SK-N-SH (cell line): ENCODE results near the gene TP53I13. TPM values are rescaled to one million over a fixed set of nuclear protein-coding genes. Genes with fewer than 3 reads are reported as not detected.

Experiments used
- CTCF ChIA-PET: fragments of 300-600, 350-600 bp; formaldehyde crosslinking; extraction: SDS; loops from one replicate; lab custom pipeline; 2021; lab: Yijun Ruan, JAX
- POLR2A ChIA-PET: fragments of 350-600 bp; sonication (Branson Sonifier 250); formaldehyde crosslinking; extraction: SDS; loops from one replicate; lab custom pipeline; 2020; ENCODE audit warnings: antibody characterized with exemption, inconsistent platforms; lab: Yijun Ruan, JAX
- DNase-seq: peaks from one replicate; pipeline ENCODE4 v3.0.0; 2012
- H2AFZ ChIP-seq: fragments of 200-600 bp; sonication (generic); 2 replicates; pipeline ENCODE4 v1.8.1; 2016; ENCODE audit warnings: antibody characterized with exemption, mild to moderate bottlenecking, low read depth
- H3F3A ChIP-seq: fragments of 200-600 bp; sonication (generic); replicated peaks from 2 replicates; pipeline ENCODE3; 2016; ENCODE audit warnings: antibody characterized with exemption, mild to moderate bottlenecking; ENCODE audit not compliant: insufficient read depth
- H3K27ac ChIP-seq, 2 experiments: fragments of 200-500 bp in 1 of 2; fragments of 200-600 bp in 1 of 2; sonication (Bioruptor generic) in 1 of 2; sonication (generic), shearing (Covaris generic) in 1 of 2; 2 replicates each; pipeline versions ENCODE4 v1.5.1 to v1.6.1; 2014 to 2016; ENCODE audit warnings: low read depth in 2 of 2, inconsistent platforms in 1 of 2, low read length in 1 of 2, mild to moderate bottlenecking in 1 of 2, mixed read lengths in 1 of 2
- H3K27me3 ChIP-seq: fragments of 200-600 bp; sonication (generic), shearing (Covaris generic); 2 replicates; pipeline ENCODE4 v1.6.1; 2016; ENCODE audit warnings: mixed run types; ENCODE audit not compliant: insufficient read depth
- H3K36me3 ChIP-seq, 2 experiments: fragments of 200-500 bp in 1 of 2; fragments of 200-600 bp in 1 of 2; sonication (Bioruptor generic) in 1 of 2; sonication (generic) in 1 of 2; replicated peaks in 1 of 2; 2 replicates each; pipeline versions ENCODE3 to v1.5.1; 2014 to 2016; ENCODE audit warnings: low read length in 1 of 2, mild to moderate bottlenecking in 1 of 2; ENCODE audit not compliant: insufficient read depth in 2 of 2, control insufficient read depth in 1 of 2
- H3K4me1 ChIP-seq, 2 experiments: fragments of 200-500 bp in 1 of 2; fragments of 200-600 bp in 1 of 2; sonication (Bioruptor generic) in 1 of 2; sonication (generic), shearing (Covaris generic) in 1 of 2; 2 replicates each; pipeline versions ENCODE4 v1.5.1 to v1.6.1; 2014 to 2016; ENCODE audit warnings: low read depth in 1 of 2, low read length in 1 of 2, mixed run types in 1 of 2; ENCODE audit not compliant: insufficient read depth in 2 of 2, control insufficient read depth in 1 of 2
- H3K4me2 ChIP-seq: fragments of 200-600 bp; sonication (generic), shearing (Covaris generic); 2 replicates; pipeline ENCODE4 v1.6.1; 2017; ENCODE audit warnings: mixed run types
- H3K4me3 ChIP-seq, 2 experiments: fragments of 200-500 bp in 1 of 2; fragments of 200-600 bp in 1 of 2; sonication (Bioruptor generic) in 1 of 2; sonication (generic), shearing (Covaris generic) in 1 of 2; 2 replicates each; pipeline versions ENCODE4 v1.5.1 to v1.8.1; 2014 to 2016; ENCODE audit warnings: low read depth in 2 of 2, inconsistent platforms in 1 of 2, low read length in 1 of 2, mild to moderate bottlenecking in 1 of 2, mixed read lengths in 1 of 2, moderate library complexity in 1 of 2
- H3K79me2 ChIP-seq: fragments of 200-600 bp; sonication (generic); 2 replicates; pipeline ENCODE4 v1.8.1; 2017; ENCODE audit warnings: mild to moderate bottlenecking; ENCODE audit not compliant: insufficient read depth
- H3K9ac ChIP-seq: fragments of 200-600 bp; sonication (generic); 2 replicates; pipeline ENCODE4 v1.6.1; 2017; ENCODE audit warnings: mixed run types
- H3K9me2 ChIP-seq: fragments of 200-600 bp; sonication (generic); 2 replicates; pipeline ENCODE4 v1.6.1; 2017; ENCODE audit warnings: mixed run types
- H3K9me3 ChIP-seq: fragments of 200-600 bp; sonication (generic); 2 replicates; pipeline ENCODE4 v1.6.1; 2017; ENCODE audit warnings: mixed run types, mild to moderate bottlenecking, moderate library complexity
- H4K20me1 ChIP-seq: fragments of 200-600 bp; sonication (generic); 2 replicates; pipeline ENCODE4 v1.6.1; 2017; ENCODE audit warnings: mild to moderate bottlenecking, mixed run types; ENCODE audit not compliant: insufficient read depth
- ELF1 ChIP-seq: IDR thresholded peaks from 2 replicates; pipeline ENCODE4 v1.4.0; 2012
- EP300 ChIP-seq, 2 experiments: IDR thresholded peaks; 2 replicates each; pipeline versions ENCODE4 v1.4.0 to v1.6.1; 2012; ENCODE audit warnings: borderline replicate concordance in 1 of 2, low read depth in 1 of 2, low read length in 1 of 2
- EZH2phosphoT487 ChIP-seq: fragments of 200-600 bp; sonication (generic); IDR thresholded peaks from 2 replicates; pipeline ENCODE4 v1.6.1; 2017; ENCODE audit warnings: low read depth, mixed run types, mild to moderate bottlenecking, antibody characterized with exemption, moderate library complexity, borderline replicate concordance
- FOXJ3 ChIP-seq: sonication (generic); formaldehyde crosslinking; IDR thresholded peaks from 2 replicates; pipeline ENCODE4 v1.5.1; 2020; ENCODE audit warnings: mild to moderate bottlenecking, missing genetic modification reagents
- MAX ChIP-seq: IDR thresholded peaks from 2 replicates; pipeline ENCODE4 v1.4.0; 2012; ENCODE audit warnings: low read depth
- MXI1 ChIP-seq: IDR thresholded peaks from 2 replicates; pipeline ENCODE4 v1.6.1; 2012; ENCODE audit warnings: mild to moderate bottlenecking, low read depth, low read length, improper control_type of control experiment
- NRF1 ChIP-seq: IDR thresholded peaks from 2 replicates; pipeline ENCODE4 v1.6.1; 2012; ENCODE audit warnings: low read depth, mild to moderate bottlenecking, low read length
- TEAD4 ChIP-seq: IDR thresholded peaks from 2 replicates; pipeline ENCODE4 v1.4.0; 2012; ENCODE audit warnings: mild to moderate bottlenecking, borderline replicate concordance; ENCODE audit not compliant: insufficient read depth
- USF2 ChIP-seq: fragments of 150-350 bp; IDR thresholded peaks from 2 replicates; pipeline ENCODE4 v1.6.1; 2017; ENCODE audit warnings: antibody characterized with exemption, low read length, low read depth, borderline replicate concordance
- WGBS: methylation state at CpG from one replicate; pipeline ENCODE4 v1.1.6; 2017; ENCODE audit warnings: low lambda C conversion rate; 5-methylcytosine and 5-hydroxymethylcytosine counted together
- polyA plus RNA-seq, 3 experiments: library from polyadenylated mRNA; depleted of rRNA; stranded (reverse); fragments of >200 nt; gene quantifications; 2 replicates each; pipeline ENCODE4 v1.2.3, GENCODE V29; 2012
- TF ChIP-seq, protein P1 (sequence below): IDR thresholded peaks from 2 replicates; pipeline ENCODE4 v1.4.0; 2012; ENCODE audit warnings: low read depth, borderline replicate concordance
- TF ChIP-seq, protein P2 (sequence below): fragments of 200-600 bp; sonication (generic); IDR thresholded peaks from 2 replicates; pipeline ENCODE4 v1.6.1; 2017; ENCODE audit warnings: antibody characterized with exemption, mild to moderate bottlenecking, moderate library complexity

TP53I13 gene
- polyA plus RNA-seq, 1 of the 3 experiments (the other 2 are of a cell fraction), result 39.2 TPM

GRCh38 chr17:29561554-29562517 is 6.7 kb upstream of the TP53I13 start:
- Histone ChIP-seq H4K20me1 (no peaks in the 10 kb centered on the region), H3K27ac (no peak overlapping the region), H3K4me2 (no peak overlapping the region), H3K27me3 (no peaks in the 10 kb centered on the region), H3K36me3 (peaks cover 4% of the 10 kb centered on the region in 2 experiments), H3F3A (no peaks in the 10 kb centered on the region), H3K9me2 (no peaks in the 10 kb centered on the region), H3K9ac (no peak overlapping the region), H3K79me2 (peaks cover 3% of the 10 kb centered on the region; the same call in 1 of the 2 replicates), H3K4me1 (peaks cover 0 to 8% of the 10 kb centered on the region in 2 experiments; a peak in 1 of 4 replicates), H3K4me3 (no peak overlapping the region), H2AFZ (no peak overlapping the region), H3K9me3 (no peaks in the 10 kb centered on the region)
- 95% methylated on average over 16 of the region's 17 CpGs for WGBS
- CTCF ChIA-PET, result interaction anchor here (1.2 to 2.7 kb wide), 3 partner anchors 11 to 438 kb away, joined by 5 to 15 read pairs (median 6); no protein-coding TSS in a partner anchor
- POLR2A ChIA-PET, result no interaction called here
- DNase-seq, result no peak
- TF ChIP-seq EZH2phosphoT487 (no peak), ELF1 (no peak), NRF1 (no peak), TEAD4 (no peak), FOXJ3 (no peak), USF2 (no peak)

DNA sequence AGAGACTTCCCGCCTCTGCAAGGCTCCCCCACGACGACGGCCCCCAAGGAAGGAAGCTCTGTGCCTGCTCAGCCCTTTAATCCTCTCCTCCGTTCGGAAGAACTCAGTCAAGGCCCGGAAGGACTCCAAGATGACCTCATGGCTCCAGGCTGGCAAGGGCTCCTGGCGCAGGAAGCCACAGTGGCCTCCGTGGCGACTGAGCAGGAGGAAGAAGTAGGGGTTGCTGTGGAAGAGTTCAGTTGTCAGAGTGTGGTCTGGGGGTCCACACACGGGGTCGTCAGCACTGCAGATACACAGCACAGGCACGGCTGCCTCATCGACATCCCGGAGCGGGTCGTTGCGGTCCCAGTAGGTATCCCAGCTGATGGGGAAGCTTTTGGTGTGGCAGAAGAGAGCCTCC is 5.9 kb upstream of the TP53I13 start:
- H3K9ac ChIP-seq, result no peak overlapping the region
- no peaks in the 10 kb centered on the region for H3K9me3 ChIP-seq
- 92% methylated on average over 16 of the region's 18 CpGs for WGBS
- H3F3A ChIP-seq, result peaks cover 2% of the 10 kb centered on the region
- H3K27ac ChIP-seq, result no peak overlapping the region
- H4K20me1 ChIP-seq, result no peaks in the 10 kb centered on the region
- H3K27me3 ChIP-seq, result no peaks in the 10 kb centered on the region
- peaks cover 0 to 8% of the 10 kb centered on the region in 2 experiments; a peak in 1 of 4 replicates for H3K4me1 ChIP-seq
- no peaks in the 10 kb centered on the region for H3K9me2 ChIP-seq
- peaks cover 4% of the 10 kb centered on the region in 2 experiments for H3K36me3 ChIP-seq
- H3K4me3 ChIP-seq, result no peak overlapping the region
- peaks cover 3% of the 10 kb centered on the region; the same call in 1 of the 2 replicates for H3K79me2 ChIP-seq
- CTCF ChIA-PET, result interaction anchor here (1.8 to 2.7 kb wide), 3 partner anchors 10 to 439 kb away, joined by 5 to 15 read pairs (median 7); no protein-coding TSS in a partner anchor
- TF ChIP-seq MAX, result no peak
- TF ChIP-seq USF2, result no peak
- TF ChIP-seq, protein P1, sequence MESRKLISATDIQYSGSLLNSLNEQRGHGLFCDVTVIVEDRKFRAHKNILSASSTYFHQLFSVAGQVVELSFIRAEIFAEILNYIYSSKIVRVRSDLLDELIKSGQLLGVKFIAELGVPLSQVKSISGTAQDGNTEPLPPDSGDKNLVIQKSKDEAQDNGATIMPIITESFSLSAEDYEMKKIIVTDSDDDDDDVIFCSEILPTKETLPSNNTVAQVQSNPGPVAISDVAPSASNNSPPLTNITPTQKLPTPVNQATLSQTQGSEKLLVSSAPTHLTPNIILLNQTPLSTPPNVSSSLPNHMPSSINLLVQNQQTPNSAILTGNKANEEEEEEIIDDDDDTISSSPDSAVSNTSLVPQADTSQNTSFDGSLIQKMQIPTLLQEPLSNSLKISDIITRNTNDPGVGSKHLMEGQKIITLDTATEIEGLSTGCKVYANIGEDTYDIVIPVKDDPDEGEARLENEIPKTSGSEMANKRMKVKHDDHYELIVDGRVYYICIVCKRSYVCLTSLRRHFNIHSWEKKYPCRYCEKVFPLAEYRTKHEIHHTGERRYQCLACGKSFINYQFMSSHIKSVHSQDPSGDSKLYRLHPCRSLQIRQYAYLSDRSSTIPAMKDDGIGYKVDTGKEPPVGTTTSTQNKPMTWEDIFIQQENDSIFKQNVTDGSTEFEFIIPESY, result no peak
- no peak for TF ChIP-seq MXI1
- TF ChIP-seq EP300 (IDR thresholded peaks at IDR 0.05; ENCODE audit: borderline replicate concordance in 1 of 2, low read depth in 1 of 2, low read length in 1 of 2), result no peak
- TF ChIP-seq TEAD4, result no peak
- TF ChIP-seq, protein P2, sequence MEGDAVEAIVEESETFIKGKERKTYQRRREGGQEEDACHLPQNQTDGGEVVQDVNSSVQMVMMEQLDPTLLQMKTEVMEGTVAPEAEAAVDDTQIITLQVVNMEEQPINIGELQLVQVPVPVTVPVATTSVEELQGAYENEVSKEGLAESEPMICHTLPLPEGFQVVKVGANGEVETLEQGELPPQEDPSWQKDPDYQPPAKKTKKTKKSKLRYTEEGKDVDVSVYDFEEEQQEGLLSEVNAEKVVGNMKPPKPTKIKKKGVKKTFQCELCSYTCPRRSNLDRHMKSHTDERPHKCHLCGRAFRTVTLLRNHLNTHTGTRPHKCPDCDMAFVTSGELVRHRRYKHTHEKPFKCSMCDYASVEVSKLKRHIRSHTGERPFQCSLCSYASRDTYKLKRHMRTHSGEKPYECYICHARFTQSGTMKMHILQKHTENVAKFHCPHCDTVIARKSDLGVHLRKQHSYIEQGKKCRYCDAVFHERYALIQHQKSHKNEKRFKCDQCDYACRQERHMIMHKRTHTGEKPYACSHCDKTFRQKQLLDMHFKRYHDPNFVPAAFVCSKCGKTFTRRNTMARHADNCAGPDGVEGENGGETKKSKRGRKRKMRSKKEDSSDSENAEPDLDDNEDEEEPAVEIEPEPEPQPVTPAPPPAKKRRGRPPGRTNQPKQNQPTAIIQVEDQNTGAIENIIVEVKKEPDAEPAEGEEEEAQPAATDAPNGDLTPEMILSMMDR, result no peak
- TF ChIP-seq, all 33 proteins: peak for 0
- H3K4me2 ChIP-seq, result no peak overlapping the region
- H2AFZ ChIP-seq, result no peak overlapping the region
- DNase-seq, result no peak
- POLR2A ChIA-PET, result no interaction called here
